HG02884 (cell line): Measurements from ENCODE around the gene TRAPPC14.
A peak's percentile ranks its signal among the peaks of the same experiment; 100 is the strongest.
"Not testable (repeated sequence)": the region's sequence is repeated elsewhere in the genome, so short reads cannot be mapped to it uniquely, and the experiment has no call there.

Experiments used
- ATAC-seq: cut with Tn5 transposase; IDR thresholded peaks from one replicate; pipeline ENCODE4 v1.9.1; 2021; ENCODE audit warnings: mild to moderate bottlenecking, moderate library complexity; ENCODE audit not compliant: unreplicated experiment

The TRAPPC14 gene

GRCh38 chr7:100158229-100159098 lies at the start of gene TRAPPC14:
TRAPPC14 (minus strand) TSS chr7:100158723; CDS start chr7:100158499, 224 bp downstream.
- ATAC-seq = peak; percentile 67

DNA sequence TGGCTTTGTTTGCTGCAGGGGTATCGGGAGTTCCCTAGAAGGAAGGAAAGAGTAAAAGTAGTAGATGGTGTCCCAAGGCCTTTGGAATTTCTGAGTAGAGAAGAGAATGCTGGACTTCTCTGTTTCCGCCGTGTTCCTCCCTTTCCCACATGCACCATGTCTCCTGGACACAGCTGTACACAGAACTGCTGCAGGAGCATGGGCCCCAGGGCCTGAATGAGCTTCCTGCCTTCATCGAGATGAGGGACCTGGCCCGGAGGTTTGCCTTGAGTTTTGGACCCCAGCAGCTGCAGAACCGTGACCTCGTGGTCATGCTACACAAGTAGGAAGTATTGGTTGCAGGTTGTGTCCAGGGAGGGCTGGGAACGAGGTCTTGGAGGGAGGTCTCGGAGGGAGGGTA lies 45.9 kb upstream of the TRAPPC14 start:
- ATAC-seq = no peak

- ATAC-seq = no peak
These were observed 42.2 kb upstream of the TRAPPC14 start for GRCh38 chr7:100200693-100201092.

- ATAC-seq = no peak
These were observed 39.7 kb upstream of the TRAPPC14 start for GRCh38 chr7:100198266-100198665.

GRCh38 chr7:100195901-100196322 lies 37.4 kb upstream of the TRAPPC14 start:
- ATAC-seq = not testable (repeated sequence)

DNA sequence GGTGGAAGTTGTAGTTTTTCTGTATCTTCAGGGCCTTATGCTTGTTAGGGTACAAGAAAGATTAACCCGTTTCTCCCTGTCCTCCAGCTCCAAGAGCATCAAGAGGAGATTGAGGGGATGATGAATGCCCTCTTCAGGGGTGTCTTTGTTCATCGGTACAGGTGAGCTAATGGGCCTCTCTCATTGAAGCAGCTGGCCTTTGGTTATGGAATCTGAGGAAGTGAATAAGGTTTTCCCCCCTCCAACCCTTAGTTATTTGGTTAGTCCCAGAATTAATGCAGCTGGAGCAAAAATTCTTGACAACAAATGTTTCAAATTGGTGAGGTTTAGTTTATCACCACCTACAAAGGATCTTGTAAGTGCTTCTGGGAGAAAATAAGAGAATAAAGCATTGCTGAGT lies 36.7 kb upstream of the TRAPPC14 start:
- no peak for ATAC-seq

DNA sequence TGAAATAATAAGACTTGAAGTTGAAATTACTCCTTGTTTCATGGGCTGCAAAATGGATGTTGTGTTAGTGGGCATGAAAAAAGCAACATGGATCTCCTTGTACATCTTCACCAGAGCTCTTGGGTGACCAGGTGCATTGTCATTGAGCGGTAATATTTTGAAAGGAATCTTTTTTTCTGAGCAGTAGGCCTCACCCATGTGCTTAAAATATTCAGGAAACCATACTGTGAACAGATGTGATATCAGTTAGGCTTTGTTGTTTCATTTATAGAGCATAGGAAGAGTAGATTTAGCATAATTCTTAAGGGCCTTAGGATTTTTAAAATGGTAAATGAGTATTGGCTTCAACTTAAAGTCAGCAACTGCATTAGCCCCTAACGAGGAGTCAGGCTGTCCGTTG lies 34.4 kb upstream of the TRAPPC14 start:
- ATAC-seq = no peak

- ATAC-seq = not testable (repeated sequence)
These were observed 33.8 kb upstream of the TRAPPC14 start for GRCh38 chr7:100192281-100192862.

- no peak for ATAC-seq
These were observed 33.3 kb upstream of the TRAPPC14 start for GRCh38 chr7:100191775-100192174.

GRCh38 chr7:100190048-100190711 lies 31.7 kb upstream of the TRAPPC14 start:
- ATAC-seq = no peak

DNA sequence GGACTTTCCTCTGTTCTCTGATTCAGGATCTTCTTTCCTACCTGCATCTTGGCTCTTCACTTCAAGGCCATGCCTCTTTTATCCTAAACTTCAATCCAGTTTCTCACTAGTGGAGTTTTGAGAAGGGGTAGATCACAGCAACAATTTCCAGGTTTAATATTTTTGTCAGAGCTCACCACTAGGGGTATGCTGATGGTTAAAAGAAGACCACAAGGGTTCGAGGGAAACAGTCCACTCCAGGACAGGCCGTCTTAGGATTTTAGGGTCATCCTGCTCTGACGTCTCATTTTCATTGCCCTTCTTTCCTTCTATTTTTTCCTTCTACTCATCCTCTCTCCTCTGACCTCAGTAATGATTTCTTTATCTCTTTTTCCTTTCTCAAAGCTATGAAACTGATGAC lies 30.5 kb upstream of the TRAPPC14 start:
- ATAC-seq = no peak

DNA sequence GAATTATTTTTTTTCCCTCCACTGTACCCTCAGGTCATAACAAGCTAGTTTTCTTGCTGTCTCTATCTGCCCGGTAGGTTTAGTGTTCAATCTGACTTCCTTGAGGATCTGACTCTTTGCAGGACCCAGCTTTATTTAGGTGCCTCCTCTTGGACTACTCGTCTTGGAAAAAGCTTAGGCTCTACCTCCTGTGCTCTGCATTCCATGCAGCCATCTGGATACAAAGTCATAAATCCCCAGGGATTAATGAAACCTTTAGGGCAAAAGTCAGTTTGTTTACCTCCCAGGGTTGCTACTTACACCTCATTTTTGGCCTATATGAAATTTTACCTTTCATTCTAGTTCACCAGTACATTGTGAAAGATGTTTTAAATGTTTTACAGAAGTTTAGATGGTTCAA lies 27.2 kb upstream of the TRAPPC14 start:
- ATAC-seq = no peak

DNA sequence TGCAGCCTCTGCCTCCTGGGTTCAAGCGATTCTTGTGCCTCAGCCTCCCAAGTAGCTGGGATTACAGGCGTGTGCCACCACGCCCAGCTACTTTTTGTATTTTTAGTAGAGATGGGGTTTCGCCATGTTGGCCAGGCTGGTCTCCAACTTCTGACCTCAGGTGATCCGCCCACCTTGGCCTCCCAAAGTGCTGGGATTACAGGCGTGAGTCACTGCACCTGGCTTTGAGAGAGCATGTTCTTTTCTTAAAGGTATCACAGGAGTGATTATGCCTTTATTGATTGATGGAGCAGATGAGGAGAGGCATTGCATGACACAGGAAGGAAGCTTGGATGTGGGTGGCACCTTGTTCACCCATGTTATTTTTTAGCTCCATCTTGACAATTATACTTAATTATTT lies 24.6 kb upstream of the TRAPPC14 start:
- ATAC-seq = not testable (repeated sequence)

DNA sequence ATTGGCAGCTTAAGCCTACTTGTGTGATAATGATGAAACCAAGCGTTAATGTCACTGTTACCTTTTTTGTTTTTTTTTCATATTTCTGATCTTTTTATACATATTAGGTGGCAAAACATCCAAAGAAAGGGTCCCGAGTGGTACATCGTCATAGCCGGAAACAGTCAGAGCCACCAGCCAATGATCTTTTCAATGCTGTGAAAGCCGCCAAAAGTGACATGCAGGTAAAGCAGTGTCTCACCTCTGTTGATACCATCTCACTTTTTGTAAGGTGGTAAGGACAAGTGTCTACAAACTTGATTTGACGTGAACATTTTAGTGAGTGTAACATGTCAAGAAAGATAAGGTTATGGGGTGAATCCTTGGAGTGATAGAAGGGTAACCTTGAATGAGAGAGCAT lies 24.1 kb upstream of the TRAPPC14 start:
- ATAC-seq = not testable (repeated sequence)

DNA sequence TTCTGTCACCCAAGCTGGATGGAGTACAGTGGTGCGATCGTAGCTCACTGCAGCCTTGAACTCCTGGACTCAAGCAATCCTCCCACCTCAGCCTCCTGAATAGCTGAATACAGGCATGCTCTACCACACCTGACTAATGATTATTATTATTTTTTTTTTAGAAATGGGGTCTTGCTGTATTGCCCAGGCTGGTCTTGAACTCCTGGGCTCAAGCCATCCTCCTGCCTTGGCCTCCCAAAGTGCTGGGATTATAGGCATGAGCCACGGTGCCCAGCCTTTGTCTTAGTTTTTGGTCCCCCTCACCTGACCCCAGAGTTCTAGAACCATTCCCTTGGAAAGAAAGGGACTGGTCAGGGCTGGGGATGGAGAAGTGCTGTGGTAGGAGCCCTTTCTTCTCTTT lies 21.6 kb upstream of the TRAPPC14 start:
- ATAC-seq = not testable (repeated sequence)

DNA sequence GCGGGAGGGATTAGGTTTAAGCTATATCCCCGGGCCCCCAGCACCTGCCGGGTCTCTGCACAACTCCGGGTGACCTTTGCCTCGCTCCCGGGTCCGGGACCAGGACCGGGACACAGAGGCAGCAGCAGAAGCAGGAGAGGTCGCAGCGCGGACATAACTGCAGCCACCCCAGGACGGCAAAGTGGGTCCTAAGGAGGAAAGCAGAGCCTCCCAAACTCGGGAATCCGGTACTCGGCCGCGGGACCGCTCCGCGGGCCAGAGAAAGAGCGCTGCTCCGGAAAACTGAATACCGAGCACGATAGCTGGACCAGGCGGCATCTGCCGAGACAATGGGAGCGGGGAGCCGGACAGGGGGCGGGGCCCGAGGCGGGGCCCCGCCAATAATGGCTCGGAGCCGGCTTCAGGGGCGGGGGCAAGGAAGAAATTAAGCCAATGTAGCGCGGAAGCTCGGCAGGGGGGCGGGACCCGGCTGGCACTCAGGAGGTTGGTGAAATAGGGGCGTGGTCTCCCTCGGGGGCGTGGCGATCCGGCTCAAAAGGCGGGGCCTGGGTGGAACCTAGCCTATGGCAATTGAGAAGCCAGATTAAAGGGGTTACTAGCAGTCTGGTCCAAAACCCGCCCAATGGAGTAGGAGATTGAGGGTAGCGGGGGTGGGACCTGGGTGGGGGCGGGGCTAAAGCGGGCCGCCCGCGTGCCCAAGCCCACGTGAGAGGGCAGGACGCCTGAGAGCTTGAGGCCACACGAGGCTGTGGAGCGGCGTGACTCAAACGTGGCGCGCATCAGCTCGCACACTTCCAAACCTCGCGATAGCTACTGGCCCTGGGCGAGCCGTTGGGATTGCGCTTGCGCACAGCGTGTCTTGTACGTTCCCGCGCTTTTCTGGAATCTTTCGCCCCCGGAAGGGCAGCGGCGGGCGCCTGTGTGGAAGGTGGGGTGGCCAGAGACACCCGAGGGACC lies 18.8 kb upstream of the TRAPPC14 start, which contains the start of the genes GPC2 and STAG3:
Gene GPC2, minus strand, starts transcription at position 337 of the 957 bp plus-strand sequence. Its CDS starts 182 bp downstream, at position 155.
Gene STAG3, plus strand, starts transcription at position 874 of the 957 bp plus-strand sequence. CDS start 2,639 bp downstream, outside the sequence.
- peak; percentile 86 for ATAC-seq

- ATAC-seq = no peak
These were observed 17.8 kb upstream of the TRAPPC14 start for GRCh38 chr7:100176096-100177044.

DNA sequence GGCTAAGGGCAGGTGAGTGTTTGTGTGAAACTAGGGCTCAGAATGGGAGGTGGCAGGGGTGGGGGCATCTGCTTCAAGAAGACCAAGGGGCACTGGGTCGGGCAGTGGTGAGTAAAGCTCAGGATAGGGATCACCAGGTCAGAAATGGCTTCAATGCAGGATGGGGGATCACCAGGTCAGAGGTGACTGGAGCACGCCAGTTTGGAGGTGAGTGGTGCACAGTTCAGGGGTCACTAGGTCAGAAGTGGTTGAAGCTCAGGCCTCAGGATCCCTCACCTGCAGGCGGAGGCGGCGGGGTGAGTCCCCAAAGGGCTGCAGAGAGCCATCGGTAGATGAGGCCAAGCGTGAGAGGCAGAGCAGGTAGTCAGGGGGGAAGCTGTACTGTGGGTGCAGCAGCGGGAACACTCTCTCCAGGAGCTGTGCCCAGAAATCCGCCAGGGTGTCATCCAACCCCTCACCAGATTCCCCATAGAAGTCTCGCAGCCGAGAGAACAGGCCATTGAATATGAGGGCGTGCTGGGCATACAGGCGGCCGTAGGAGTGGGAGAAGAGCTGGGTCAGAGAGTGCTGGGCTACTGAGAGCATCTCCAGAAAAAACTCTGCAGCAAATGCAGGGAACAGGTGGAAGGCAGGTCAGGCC lies 16.9 kb upstream of the TRAPPC14 start:
- ATAC-seq = no peak

DNA sequence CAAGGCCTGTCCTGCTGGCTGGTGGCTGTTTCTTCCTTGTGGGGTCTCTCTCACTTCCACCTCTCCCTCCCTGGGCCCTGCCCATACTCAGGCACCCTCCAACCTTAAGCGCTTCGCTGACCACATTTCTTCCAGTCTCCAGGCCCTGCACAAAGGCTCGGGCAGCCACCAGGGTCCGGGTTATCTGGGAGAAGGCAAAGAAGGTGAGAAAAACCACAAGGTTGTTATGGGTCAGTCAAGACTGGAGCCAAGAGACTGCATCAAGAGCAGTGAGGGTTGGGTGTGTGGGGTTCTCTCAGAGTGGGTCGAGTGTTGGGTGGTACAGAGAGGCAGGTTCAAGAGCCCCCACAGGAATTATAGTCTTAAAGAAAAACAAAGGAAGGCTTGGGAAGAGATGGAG lies 16.1 kb upstream of the TRAPPC14 start:
- ATAC-seq = no peak
